Endodermal cell (in vitro differentiated cells): ENCODE results near the gene LCN2. TPM values are rescaled to one million over a fixed set of nuclear protein-coding genes. Genes with fewer than 3 reads are reported as not detected.

Experiments
- DNase-seq: peaks from one replicate; pipeline ENCODE4 v3.0.0-alpha.2; 2017
- H3K27ac ChIP-seq: 2 replicates; pipeline ENCODE4 v1.5.1; 2013; ENCODE audit warnings: mild to moderate bottlenecking, low read depth, low read length, moderate library complexity
- H3K27me3 ChIP-seq: 2 replicates; pipeline ENCODE4 v1.6.1; 2013; ENCODE audit warnings: mild to moderate bottlenecking, low read length, moderate library complexity; ENCODE audit not compliant: insufficient read depth, control insufficient read depth, poor library complexity, severe bottlenecking
- H3K36me3 ChIP-seq: 2 replicates; pipeline ENCODE4 v1.7.0; 2013; ENCODE audit warnings: mild to moderate bottlenecking, low read length, moderate library complexity; ENCODE audit not compliant: control insufficient read depth, insufficient read depth
- H3K4me1 ChIP-seq: one replicate; pipeline ENCODE4 v1.7.0; 2013; ENCODE audit warnings: low read length; ENCODE audit not compliant: control insufficient read depth, insufficient read depth
- H3K4me3 ChIP-seq: 2 replicates; pipeline ENCODE4 v1.5.1; 2013; ENCODE audit warnings: mild to moderate bottlenecking, low read length, moderate library complexity
- H3K9ac ChIP-seq: 2 replicates; pipeline ENCODE4 v1.6.1; 2013; ENCODE audit warnings: mild to moderate bottlenecking, low read length, moderate library complexity; ENCODE audit not compliant: poor library complexity, severe bottlenecking; ENCODE audit errors: extremely low read depth
- H3K9me3 ChIP-seq: 2 replicates; pipeline ENCODE4 v1.6.1; 2013; ENCODE audit warnings: mild to moderate bottlenecking, low read length, moderate library complexity; ENCODE audit not compliant: control insufficient read depth
- H3K27ac Mint-ChIP-seq: 2 replicates; pipeline ENCODE4 v1.8.0; 2020; ENCODE audit warnings: mixed read lengths
- H3K27me3 Mint-ChIP-seq: 2 replicates; pipeline ENCODE4 v1.8.0; 2021; ENCODE audit warnings: mild to moderate bottlenecking, mixed read lengths; ENCODE audit not compliant: insufficient read depth
- H3K36me3 Mint-ChIP-seq: 2 replicates; pipeline ENCODE4 v1.8.0; 2020; ENCODE audit warnings: low read depth, mixed read lengths
- H3K4me1 Mint-ChIP-seq: 2 replicates; pipeline ENCODE4 v1.8.0; 2020; ENCODE audit warnings: mixed read lengths
- H3K4me3 Mint-ChIP-seq: 2 replicates; pipeline ENCODE4 v1.8.0; 2020; ENCODE audit warnings: mild to moderate bottlenecking, moderate library complexity, mixed read lengths
- H3K9me3 Mint-ChIP-seq: 2 replicates; pipeline ENCODE4 v1.8.0; 2020; ENCODE audit warnings: mild to moderate bottlenecking, mixed read lengths
- CTCF ChIP-seq: fragments of 200-600 bp; sonication (generic); conservative IDR thresholded peaks from 2 replicates; pipeline ENCODE4 v1.5.0; 2021; ENCODE audit warnings: antibody characterized with exemption, mild to moderate bottlenecking
- WGBS, 2 experiments: methylation state at CpG; one replicate each; pipeline versions ENCODE4 v1.1.5 to v1.1.7; 2013; ENCODE audit warnings: missing lambda C conversion rate in 2 of 2, mixed read lengths in 1 of 2; ENCODE audit not compliant: insufficient coverage in 1 of 2, insufficient read length in 1 of 2; 5-methylcytosine and 5-hydroxymethylcytosine counted together
- total RNA-seq, 2 donors: library from RNA; stranded (reverse); fragmentation: NEBNext Ultra II Directional in 1 of 2; extraction: Animal tissue kit (Norgen Biotek cat#: 25700) in 1 of 2; gene quantifications; 2 replicates in 1 of 2; 3 replicates in 1 of 2; pipeline ENCODE4 v1.2.1, GENCODE V29; 2021

The LCN2 gene
- total RNA-seq, 2 donors from 2014 or later, result not detected

GRCh38 chr9:128123451-128124080 lies 25.7 kb upstream of the LCN2 start:
- H3K9me3 Mint-ChIP-seq, result peaks cover 2% of the 10 kb centered on the region
- WGBS, 2 experiments, result 94 to 95% methylated on average over 9 to 21 of the region's 21 CpGs

GRCh38 chr9:128124451-128124850 lies 24.8 kb upstream of the LCN2 start:
- Histone ChIP-seq H3K9ac (no peak overlapping the region), H3K4me1 (no peaks in the 10 kb centered on the region), H3K9me3 (no peaks in the 10 kb centered on the region), H3K4me3 (no peak overlapping the region), H3K27ac (no peak overlapping the region), H3K36me3 (peaks cover 21% of the 10 kb centered on the region), H3K27me3 (no peaks in the 10 kb centered on the region)
- DNase-seq, result no peak
- peaks cover 7% of the 10 kb centered on the region for H3K4me1 Mint-ChIP-seq
- peaks cover 10% of the 10 kb centered on the region for H3K27me3 Mint-ChIP-seq
- peaks cover 21% of the 10 kb centered on the region for H3K36me3 Mint-ChIP-seq
- H3K27ac Mint-ChIP-seq, result no peak overlapping the region
- no peak overlapping the region for H3K4me3 Mint-ChIP-seq
- 90 to 93% methylated on average over 2 to 8 of the region's 8 CpGs for WGBS, 2 experiments
- TF ChIP-seq CTCF, result no peak
- peaks cover 9% of the 10 kb centered on the region for H3K9me3 Mint-ChIP-seq

More at GRCh38 chr9:128123451-128124080, 25.7 kb upstream of the LCN2 start:
- H3K27ac Mint-ChIP-seq, result no peak overlapping the region
- Histone ChIP-seq H3K27me3 (no peaks in the 10 kb centered on the region), H3K4me1 (no peaks in the 10 kb centered on the region), H3K27ac (no peak overlapping the region), H3K9me3 (no peaks in the 10 kb centered on the region), H3K4me3 (no peak overlapping the region), H3K36me3 (peaks cover 21% of the 10 kb centered on the region), H3K9ac (no peak overlapping the region)
- peaks cover 21% of the 10 kb centered on the region for H3K36me3 Mint-ChIP-seq
- TF ChIP-seq CTCF, result no peak
- no peak for DNase-seq
- H3K4me3 Mint-ChIP-seq, result no peak overlapping the region
- H3K27me3 Mint-ChIP-seq, result peaks cover 4% of the 10 kb centered on the region
- H3K4me1 Mint-ChIP-seq, result peaks cover 7% of the 10 kb centered on the region

- Mint-ChIP-seq H3K4me3 (peak overlapping the region; percentile 91), H3K27ac (no peak overlapping the region), H3K9me3 (peaks cover 14% of the 10 kb centered on the region), H3K4me1 (peaks cover 7% of the 10 kb centered on the region), H3K36me3 (peaks cover 21% of the 10 kb centered on the region), H3K27me3 (peaks cover 12% of the 10 kb centered on the region)
- H3K9ac ChIP-seq, result no peak overlapping the region
- no peaks in the 10 kb centered on the region for H3K4me1 ChIP-seq
- WGBS, 2 experiments, result 82 to 84% methylated on average over 12 to 16 of the region's 16 CpGs
- H3K27me3 ChIP-seq, result no peaks in the 10 kb centered on the region
- no peaks in the 10 kb centered on the region for H3K9me3 ChIP-seq
- H3K36me3 ChIP-seq, result peaks cover 21% of the 10 kb centered on the region
- H3K27ac ChIP-seq, result no peak overlapping the region
- TF ChIP-seq CTCF, result peak; percentile 80
- H3K4me3 ChIP-seq, result no peak overlapping the region
- peak; percentile 95 for DNase-seq
Observed at GRCh38 chr9:128124873-128125579, 24.2 kb upstream of the LCN2 start.
